Gastrocnemius medialis (tissue), 4 donors: ENCODE data around the gene CAMTA1. TPM values are rescaled to one million over a fixed set of nuclear protein-coding genes. Genes with fewer than 3 reads are reported as not detected.

Source experiments
- ATAC-seq, 2 donors: fragments of 150-250 bp; one replicate each; pipeline ENCODE4 v1.9.1; 2016
- DNase-seq, 2 donors: peaks; one replicate each; pipeline ENCODE4 v3.0.0-alpha.2; 2019
- H3K27ac ChIP-seq, 4 donors: fragments of 200-600 bp; sonication (generic); 1 replicate in 1 of 4; 2 replicates in 3 of 4; pipeline ENCODE4 v1.5.1; 2016 to 2018; ENCODE audit warnings: mild to moderate bottlenecking in 2 of 4, moderate library complexity in 1 of 4
- H3K27me3 ChIP-seq, 3 donors: fragments of 200-600 bp; sonication (generic) in 2 of 3; 1 replicate in 1 of 3; 2 replicates in 2 of 3; pipeline versions ENCODE4 v1.5.1 to v1.6.0; 2016 to 2019; ENCODE audit warnings: mild to moderate bottlenecking in 1 of 3, moderate library complexity in 1 of 3
- H3K36me3 ChIP-seq, 2 donors: fragments of 200-600 bp; sonication (generic) in 1 of 2; one replicate each; pipeline ENCODE4 v1.5.1; 2017 to 2018
- H3K4me1 ChIP-seq, 2 donors: fragments of 200-600 bp; sonication (generic) in 1 of 2; one replicate each; pipeline ENCODE4 v1.5.1; 2016 to 2017; ENCODE audit warnings: mild to moderate bottlenecking in 2 of 2
- H3K4me3 ChIP-seq, 4 donors: fragments of 200-600 bp; sonication (generic) in 3 of 4; 1 replicate in 1 of 4; 2 replicates in 3 of 4; pipeline ENCODE4 v1.5.1; 2016 to 2019; ENCODE audit warnings: mild to moderate bottlenecking in 2 of 4
- H3K9me3 ChIP-seq, 3 donors: fragments of 200-600 bp; sonication (generic) in 2 of 3; 1 replicate in 1 of 3; 2 replicates in 2 of 3; pipeline ENCODE4 v1.5.1; 2016 to 2019
- POLR2A ChIP-seq, 2 donors: fragments of 450-650 bp; IDR thresholded peaks; one replicate each; pipeline ENCODE4 v1.6.1; 2017; ENCODE audit warnings: antibody characterized with exemption in 2 of 2, mild to moderate bottlenecking in 2 of 2, moderate library complexity in 2 of 2
- in situ Hi-C, 4 donors: fragments of 200-750 bp; cut with MboI; loops; one replicate each; pipeline versions ENCODE4 v1.15.0 to v1.8.0; 2017; ENCODE audit warnings: low sequenced_read_pairs in 4 of 4
- intact Hi-C: fragments of 100-400 bp; cut with DNase I; formaldehyde crosslinking; loops from one replicate; pipeline ENCODE4 v1.15.1; 2023; ENCODE audit warnings: low total_unique reads
- total RNA-seq, 4 donors: library from RNA; depleted of rRNA; stranded (reverse); fragments of >200 nt; gene quantifications; one replicate each; pipeline versions ENCODE4 v1.1.0 to v1.2.3, GENCODE V29; 2016
- TF ChIP-seq, protein P1 (sequence below), 5 experiments: fragments of 450-650 bp in 3 of 5; fragments of 200-600 bp in 2 of 5; sonication (generic) in 2 of 5; IDR thresholded peaks in 4 of 5; conservative IDR thresholded peaks in 1 of 5; 1 replicate in 4 of 5; 2 replicates in 1 of 5; pipeline ENCODE4 v1.5.1; 2016 to 2019; ENCODE audit warnings: antibody characterized with exemption in 5 of 5, mild to moderate bottlenecking in 3 of 5, moderate library complexity in 3 of 5

The CAMTA1 gene
- total RNA-seq, 4 donors from 2014 or later = 60.5 to 113 (median 70.4) TPM

DNA sequence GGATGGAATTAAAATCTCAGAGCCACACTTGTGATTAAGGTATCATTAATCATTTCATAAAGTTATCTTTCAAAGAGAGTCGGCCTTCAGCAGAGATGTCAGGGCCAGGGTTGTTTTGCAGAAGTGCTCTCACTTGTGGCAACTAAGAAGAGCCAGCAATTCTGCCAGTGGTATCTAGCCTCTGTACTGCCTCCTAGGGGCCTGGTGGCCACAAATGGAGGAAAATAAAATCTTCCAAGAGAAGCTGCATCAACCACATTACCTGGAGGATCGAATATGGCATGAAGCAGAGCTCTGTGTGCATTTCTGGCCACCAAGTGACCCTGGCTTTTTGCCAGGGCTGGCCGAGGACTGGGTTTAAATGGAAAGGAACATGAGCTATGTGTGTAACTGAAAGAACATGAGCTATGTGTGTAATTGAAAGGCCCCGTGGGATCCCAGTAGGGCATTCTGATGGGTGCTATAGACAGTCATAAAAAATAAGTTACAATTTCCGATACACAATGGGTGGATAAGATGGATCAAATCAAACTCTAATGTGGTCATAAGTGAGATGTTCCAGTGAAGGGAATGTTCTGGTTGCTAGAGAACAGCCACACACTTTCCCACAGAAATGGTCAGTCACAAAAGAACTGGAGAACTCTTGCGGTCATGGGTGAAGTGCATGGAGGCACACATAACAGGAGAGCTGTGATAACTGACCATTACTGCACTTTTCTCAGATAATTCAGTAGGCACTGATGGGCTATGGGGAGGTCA is 335.8 kb downstream of the CAMTA1 start:
- no peaks in the 10 kb centered on the region for H3K27me3 ChIP-seq
- H3K27ac ChIP-seq = peak overlapping the region in 1 of 4 donors; percentile 27
- H3K9me3 ChIP-seq = no peaks in the 10 kb centered on the region
- no peaks in the 10 kb centered on the region for H3K36me3 ChIP-seq
- DNase-seq (no peak), ATAC-seq (no peak)
- no peak for TF ChIP-seq POLR2A (IDR thresholded peaks at IDR 0.05)
- TF ChIP-seq, protein P1, sequence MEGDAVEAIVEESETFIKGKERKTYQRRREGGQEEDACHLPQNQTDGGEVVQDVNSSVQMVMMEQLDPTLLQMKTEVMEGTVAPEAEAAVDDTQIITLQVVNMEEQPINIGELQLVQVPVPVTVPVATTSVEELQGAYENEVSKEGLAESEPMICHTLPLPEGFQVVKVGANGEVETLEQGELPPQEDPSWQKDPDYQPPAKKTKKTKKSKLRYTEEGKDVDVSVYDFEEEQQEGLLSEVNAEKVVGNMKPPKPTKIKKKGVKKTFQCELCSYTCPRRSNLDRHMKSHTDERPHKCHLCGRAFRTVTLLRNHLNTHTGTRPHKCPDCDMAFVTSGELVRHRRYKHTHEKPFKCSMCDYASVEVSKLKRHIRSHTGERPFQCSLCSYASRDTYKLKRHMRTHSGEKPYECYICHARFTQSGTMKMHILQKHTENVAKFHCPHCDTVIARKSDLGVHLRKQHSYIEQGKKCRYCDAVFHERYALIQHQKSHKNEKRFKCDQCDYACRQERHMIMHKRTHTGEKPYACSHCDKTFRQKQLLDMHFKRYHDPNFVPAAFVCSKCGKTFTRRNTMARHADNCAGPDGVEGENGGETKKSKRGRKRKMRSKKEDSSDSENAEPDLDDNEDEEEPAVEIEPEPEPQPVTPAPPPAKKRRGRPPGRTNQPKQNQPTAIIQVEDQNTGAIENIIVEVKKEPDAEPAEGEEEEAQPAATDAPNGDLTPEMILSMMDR (IDR thresholded peaks at IDR 0.05 in 4 of 5, conservative IDR thresholded peaks at IDR 0.05 in 1 of 5) = no peak
- in situ Hi-C loops = no loop called here
- H3K4me3 ChIP-seq = no peak overlapping the region
- intact Hi-C loops = no loop called here
- peaks cover 6 to 12% of the 10 kb centered on the region in 2 donors for H3K4me1 ChIP-seq

DNA sequence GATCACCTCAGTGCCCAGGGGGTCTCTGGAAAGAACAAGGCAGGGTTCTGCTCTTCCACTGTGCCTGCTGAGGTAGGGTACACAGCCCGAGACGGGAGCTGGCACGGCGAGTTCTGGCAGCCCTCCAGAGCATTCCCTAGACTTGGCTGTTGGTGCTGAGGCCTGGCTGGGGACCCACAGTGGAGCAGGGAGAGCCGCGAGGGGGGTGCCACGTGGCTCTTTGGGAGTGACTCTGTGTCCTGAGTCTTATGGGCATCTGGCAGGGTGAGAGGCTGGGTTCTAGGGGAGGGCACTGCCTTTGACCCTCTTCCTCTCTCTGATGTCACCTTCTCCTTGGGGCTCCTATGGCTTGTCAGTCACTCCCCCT is 336.4 kb downstream of the CAMTA1 start:
- Histone ChIP-seq H3K27ac (peak overlapping the region in 1 of 4 donors; percentile 27), H3K36me3 (no peaks in the 10 kb centered on the region), H3K4me3 (no peak overlapping the region), H3K27me3 (no peaks in the 10 kb centered on the region), H3K4me1 (peaks cover 6 to 12% of the 10 kb centered on the region in 2 donors), H3K9me3 (no peaks in the 10 kb centered on the region)
- TF ChIP-seq, protein P1 (IDR thresholded peaks at IDR 0.05 in 4 of 5, conservative IDR thresholded peaks at IDR 0.05 in 1 of 5) = no peak
- TF ChIP-seq POLR2A (IDR thresholded peaks at IDR 0.05) = no peak
- intact Hi-C loops (no loop called here), in situ Hi-C loops (no loop called here)
- ATAC-seq (peak; percentile 18 to 47), DNase-seq (peak; percentile 31 to 50)

DNA sequence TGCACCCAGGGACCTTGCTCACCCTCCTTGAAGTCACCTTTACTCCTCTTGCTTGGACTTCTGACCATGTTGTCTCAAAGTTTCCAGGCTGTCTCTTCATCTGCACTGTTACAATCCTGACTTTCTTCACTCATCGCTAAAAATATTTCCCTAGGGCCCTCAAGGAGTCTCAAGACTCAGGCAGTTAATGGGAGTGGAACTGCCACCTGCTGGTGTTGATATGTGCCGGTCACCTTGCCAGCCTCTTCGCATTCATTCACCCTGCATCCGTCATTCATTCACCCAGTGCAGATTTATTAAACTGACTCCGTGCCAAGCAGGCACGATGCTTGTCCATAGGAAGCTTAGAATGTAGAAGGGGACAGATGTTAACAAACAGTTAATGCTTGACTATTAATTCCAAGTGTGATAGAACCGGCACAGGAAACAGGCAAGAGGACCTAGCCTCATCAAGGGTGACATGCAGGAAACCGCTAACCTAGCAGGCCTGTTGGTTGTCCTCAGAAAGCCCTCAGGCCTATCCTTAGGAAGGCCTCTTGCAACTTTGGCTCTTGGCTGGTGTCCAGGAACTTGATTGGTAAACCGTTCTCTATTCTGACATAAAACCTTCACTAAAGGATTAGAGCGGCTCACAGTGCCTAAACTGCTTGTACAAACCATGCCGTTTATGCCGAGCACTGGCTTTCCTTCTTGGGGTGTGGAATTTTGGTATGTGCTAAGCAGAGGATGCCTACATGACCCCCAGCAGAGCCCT is 342.2 kb downstream of the CAMTA1 start:
- no peak for DNase-seq
- in situ Hi-C loops (no loop called here), intact Hi-C loops (no loop called here)
- no peaks in the 10 kb centered on the region for H3K36me3 ChIP-seq
- TF ChIP-seq, protein P1 (IDR thresholded peaks at IDR 0.05 in 4 of 5, conservative IDR thresholded peaks at IDR 0.05 in 1 of 5) = no peak
- no peak for TF ChIP-seq POLR2A (IDR thresholded peaks at IDR 0.05)
- H3K4me1 ChIP-seq = peaks cover 0 to 3% of the 10 kb centered on the region in 2 donors
- peak in 1 of 2 donors; percentile 64 for ATAC-seq
- H3K4me3 ChIP-seq = no peak overlapping the region
- H3K9me3 ChIP-seq = no peaks in the 10 kb centered on the region
- H3K27ac ChIP-seq = no peak overlapping the region
- no peaks in the 10 kb centered on the region for H3K27me3 ChIP-seq

DNA sequence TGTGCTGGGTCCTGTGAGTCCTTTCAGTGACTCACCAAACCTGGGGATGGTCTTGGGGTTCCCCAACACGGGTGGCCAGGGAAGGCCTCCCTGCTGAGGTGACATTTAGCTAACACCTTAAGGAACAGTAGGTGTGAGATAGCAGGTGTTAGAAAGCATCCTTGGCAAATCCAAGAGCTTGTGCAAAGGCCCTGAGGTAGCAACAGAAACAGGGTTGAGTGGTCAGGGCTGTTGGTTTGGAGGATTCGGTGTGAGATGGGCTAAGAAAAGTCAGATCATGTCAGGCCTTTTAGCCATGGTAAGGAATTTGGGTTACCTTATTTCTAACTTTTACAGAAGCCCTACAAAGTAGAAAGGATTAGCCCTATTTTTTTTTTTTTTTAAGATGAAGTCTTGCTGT is 343.0 kb downstream of the CAMTA1 start:
- no peak overlapping the region for H3K4me3 ChIP-seq
- in situ Hi-C loops (no loop called here), intact Hi-C loops (no loop called here)
- H3K27me3 ChIP-seq = no peaks in the 10 kb centered on the region
- DNase-seq (no peak), ATAC-seq (no peak)
- H3K36me3 ChIP-seq = no peaks in the 10 kb centered on the region
- no peak for TF ChIP-seq POLR2A (IDR thresholded peaks at IDR 0.05)
- TF ChIP-seq, protein P1 (IDR thresholded peaks at IDR 0.05 in 4 of 5, conservative IDR thresholded peaks at IDR 0.05 in 1 of 5) = no peak
- H3K9me3 ChIP-seq = no peaks in the 10 kb centered on the region
- H3K27ac ChIP-seq = no peak overlapping the region
- H3K4me1 ChIP-seq = peaks cover 0 to 3% of the 10 kb centered on the region in 2 donors
